ENCODE measurements around the gene RAB3C. TPM values are rescaled to one million over a fixed set of nuclear protein-coding genes. Genes with fewer than 3 reads are reported as not detected.
"Not testable (repeated sequence)": the region's sequence is repeated elsewhere in the genome, so short reads cannot be mapped to it uniquely, and the experiment has no call there.

Gene RAB3C, protein sequence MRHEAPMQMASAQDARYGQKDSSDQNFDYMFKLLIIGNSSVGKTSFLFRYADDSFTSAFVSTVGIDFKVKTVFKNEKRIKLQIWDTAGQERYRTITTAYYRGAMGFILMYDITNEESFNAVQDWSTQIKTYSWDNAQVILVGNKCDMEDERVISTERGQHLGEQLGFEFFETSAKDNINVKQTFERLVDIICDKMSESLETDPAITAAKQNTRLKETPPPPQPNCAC
- total RNA-seq = not detected

DNA sequence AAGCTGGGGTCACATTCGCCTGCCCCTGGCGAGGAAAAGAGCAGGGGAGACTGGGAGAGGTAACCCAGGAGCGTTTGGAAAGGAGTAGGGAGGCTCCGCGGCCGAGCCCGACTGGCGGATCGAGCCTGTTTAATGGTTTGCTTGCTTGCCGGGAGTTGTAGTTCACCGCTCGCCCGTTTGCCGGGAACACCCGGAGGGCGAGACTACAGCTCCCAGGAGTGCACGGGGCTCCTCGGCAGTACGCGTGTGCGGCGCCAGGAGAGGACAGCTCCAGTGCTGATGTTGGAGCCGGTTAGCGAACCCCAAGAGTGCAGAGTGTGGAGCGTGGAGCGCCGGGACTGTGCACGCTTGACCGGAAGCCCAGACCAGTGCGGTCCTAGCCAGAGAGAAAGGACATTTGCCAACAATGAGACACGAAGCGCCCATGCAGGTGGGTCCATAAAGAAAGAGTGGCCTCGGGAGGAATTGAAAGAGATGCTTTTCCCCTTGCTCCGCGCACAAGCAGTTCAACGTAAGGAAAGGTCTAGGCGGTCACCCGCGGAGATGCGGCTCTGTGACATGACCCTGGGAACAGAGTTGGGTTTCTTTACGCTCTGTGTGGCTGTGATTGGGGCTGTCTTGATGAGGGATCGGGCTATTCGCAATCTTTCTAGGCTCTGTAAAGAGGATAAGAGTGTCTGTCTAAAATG is at the start of gene RAB3C:
Gene RAB3C, plus strand, starts transcription at position 273 of the 689 bp plus-strand sequence. Its CDS starts 134 bp downstream, at position 407.
- ChIA-PET POLR2A (no interaction called here), CTCF (no interaction called here)

DNA sequence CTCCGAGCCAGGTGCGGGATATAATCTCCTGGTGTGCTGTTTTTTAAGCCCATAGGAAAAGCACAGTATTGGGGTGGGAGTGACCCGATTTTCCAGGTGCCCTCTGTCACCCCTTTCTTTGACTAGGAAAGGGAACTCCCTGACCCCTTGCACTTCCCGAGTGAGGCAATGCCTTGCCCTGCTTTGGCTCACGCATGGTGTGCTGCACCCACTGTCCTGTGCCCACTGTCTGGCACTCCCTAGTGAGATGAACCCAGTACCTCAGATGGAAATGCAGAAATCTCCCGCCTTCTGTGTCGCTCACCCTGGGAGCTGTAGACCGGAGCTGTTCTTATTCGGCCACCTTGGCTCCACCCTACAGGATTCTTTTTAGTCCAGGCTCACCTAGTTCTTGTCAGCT is 40.9 kb upstream of the RAB3C start:
- POLR2A ChIA-PET, CTCF ChIA-PET: not testable (repeated sequence)

DNA sequence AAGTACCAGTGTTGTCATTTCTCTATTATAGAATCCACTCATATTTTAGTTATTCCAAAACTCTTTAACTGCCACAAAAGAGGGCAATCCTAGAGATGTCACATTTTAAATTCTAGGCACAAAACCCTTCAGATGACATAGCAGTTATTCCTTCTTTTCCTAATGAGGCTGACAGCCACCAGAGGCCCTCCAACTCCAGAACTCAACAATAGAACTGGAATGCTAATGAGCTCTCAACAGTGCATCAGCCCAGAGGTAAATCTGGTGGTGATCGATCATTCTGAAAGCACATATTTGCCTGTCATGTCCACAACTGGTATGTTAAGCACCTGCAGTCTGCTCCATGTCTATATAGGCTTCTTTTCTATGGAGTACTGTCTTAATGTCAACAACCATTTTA is 40.2 kb upstream of the RAB3C start:
- CTCF ChIA-PET = no interaction called here

DNA sequence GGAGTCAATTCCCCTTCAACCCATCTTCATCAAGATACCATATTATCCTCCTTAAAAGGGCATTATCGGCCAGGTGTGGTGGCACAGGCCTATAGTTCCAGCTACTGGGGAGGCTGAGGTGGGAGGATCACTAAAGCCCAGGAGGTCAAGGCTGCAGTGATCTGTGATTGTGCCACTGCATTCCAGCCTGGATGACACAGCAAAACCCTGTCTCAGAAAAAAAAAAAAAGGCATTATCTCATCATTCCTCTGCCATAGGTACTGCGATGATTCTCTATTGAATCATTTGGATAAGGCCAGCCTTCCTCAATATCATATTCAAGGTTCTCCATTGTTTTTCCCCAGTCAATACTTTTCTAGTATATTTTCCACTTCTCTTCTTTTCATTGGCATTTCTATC is 39.2 kb upstream of the RAB3C start:
- CTCF ChIA-PET = no interaction called here
- POLR2A ChIA-PET = no interaction called here

More for the DNA sequence above, 40.2 kb upstream of the RAB3C start:
- POLR2A ChIA-PET = no interaction called here

GRCh38 chr5:58544195-58544594 is 38.7 kb upstream of the RAB3C start:
- CTCF ChIA-PET = no interaction called here
- POLR2A ChIA-PET = no interaction called here

GRCh38 chr5:58544926-58545325 is 37.9 kb upstream of the RAB3C start:
- ChIA-PET CTCF (no interaction called here), POLR2A (no interaction called here)

- CTCF ChIA-PET = no interaction called here
Measured at GRCh38 chr5:58545912-58546311, 37.0 kb upstream of the RAB3C start.

GRCh38 chr5:58548068-58548467 is 34.8 kb upstream of the RAB3C start:
- POLR2A ChIA-PET = no interaction called here
- CTCF ChIA-PET = no interaction called here

More at GRCh38 chr5:58545912-58546311, 37.0 kb upstream of the RAB3C start:
- POLR2A ChIA-PET = no interaction called here

GRCh38 chr5:58551492-58551891 is 31.4 kb upstream of the RAB3C start:
- ChIA-PET POLR2A (no interaction called here), CTCF (no interaction called here)

DNA sequence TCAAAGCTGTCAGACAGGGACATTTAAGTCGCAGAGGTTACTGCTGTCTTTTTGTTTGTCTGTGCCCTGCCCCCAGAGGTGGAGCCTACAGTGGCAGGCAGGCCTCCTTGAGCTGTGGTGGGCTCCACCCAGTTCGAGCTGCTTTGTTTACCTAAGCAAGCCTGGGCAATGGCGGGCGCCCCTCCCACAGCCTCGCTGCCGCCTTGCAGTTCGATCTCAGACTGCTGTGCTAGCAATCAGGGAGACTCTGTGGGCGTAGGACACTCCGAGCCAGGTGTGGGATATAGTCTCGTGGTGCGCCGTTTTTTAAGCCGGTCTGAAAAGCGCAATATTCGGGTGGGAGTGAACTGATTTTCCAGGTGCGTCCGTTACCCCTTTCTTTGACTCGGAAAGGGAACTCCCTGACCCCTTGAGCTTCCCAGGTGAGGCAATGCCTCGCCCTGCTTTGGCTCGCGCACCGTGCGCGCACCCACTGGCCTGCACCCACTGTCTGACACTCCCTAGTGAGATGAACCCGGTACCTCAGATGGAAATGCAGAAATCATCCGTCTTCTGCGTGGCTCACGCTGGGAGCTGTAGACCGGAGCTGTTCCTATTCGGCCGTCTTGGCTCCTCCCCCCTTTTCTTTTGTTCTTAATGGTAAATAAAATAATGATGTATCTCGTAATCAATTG is 25.1 kb upstream of the RAB3C start:
- POLR2A ChIA-PET, CTCF ChIA-PET: not testable (repeated sequence)

DNA sequence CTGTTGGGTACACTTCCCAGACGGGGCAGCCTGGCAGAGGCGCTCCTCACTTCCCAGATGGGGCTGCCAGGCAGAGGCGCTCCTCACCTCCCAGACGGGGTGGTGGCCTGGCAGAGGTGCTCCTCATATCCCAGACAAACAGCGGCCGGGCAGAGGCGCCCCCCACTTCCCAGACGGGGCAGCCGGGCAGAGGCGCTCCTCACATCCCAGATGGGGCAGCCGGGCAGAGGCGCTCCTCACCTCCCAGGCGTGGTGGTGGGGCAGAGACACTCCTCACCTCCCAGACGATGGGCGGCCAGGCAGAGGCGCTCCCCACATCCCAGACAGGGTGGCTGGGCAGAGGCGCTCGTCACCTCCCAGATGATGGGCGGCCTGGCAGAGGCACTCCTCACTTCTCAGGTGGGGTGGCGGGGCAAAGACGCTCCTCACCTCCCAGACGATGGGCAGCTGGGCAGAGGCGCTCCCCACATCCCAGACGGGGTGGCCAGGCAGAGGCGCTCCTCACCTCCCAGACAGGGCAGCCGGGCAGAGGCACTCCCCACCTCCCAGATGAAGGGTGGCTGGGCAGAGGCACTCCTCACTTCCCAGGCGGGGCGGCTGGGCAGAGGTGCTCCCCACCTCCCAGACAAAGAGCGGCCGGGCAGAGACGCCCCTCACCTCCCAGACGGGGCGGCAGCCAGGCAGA is 19.7 kb upstream of the RAB3C start:
- POLR2A ChIA-PET, CTCF ChIA-PET: not testable (repeated sequence)

GRCh38 chr5:58564043-58564832 is 18.6 kb upstream of the RAB3C start:
- POLR2A ChIA-PET, CTCF ChIA-PET: not testable (repeated sequence)

GRCh38 chr5:58565033-58565432 is 17.8 kb upstream of the RAB3C start:
- POLR2A ChIA-PET = no interaction called here
- CTCF ChIA-PET = no interaction called here

DNA sequence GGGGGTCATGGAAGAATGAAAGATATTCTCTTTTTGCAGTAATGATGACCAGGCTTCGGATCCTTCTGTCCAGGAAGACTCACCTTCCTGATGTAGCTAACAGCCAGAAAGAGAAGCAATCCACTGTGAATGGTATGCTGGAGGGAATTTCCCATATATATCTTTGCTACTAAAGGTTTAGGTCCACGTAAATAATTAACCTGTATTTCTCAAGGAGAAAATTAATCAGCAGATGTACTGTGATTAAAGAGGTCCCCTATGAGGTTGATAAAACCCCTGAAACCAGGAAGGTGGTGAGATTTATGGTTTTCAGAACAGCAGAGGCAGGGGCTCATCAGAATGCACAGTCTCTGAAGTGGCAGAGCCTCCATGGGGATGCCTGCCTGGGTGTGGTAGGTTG is 11.4 kb upstream of the RAB3C start:
- ChIA-PET POLR2A (no interaction called here), CTCF (no interaction called here)

- CTCF ChIA-PET, POLR2A ChIA-PET: not testable (repeated sequence)
Measured at GRCh38 chr5:58572973-58573372, 9.9 kb upstream of the RAB3C start.

DNA sequence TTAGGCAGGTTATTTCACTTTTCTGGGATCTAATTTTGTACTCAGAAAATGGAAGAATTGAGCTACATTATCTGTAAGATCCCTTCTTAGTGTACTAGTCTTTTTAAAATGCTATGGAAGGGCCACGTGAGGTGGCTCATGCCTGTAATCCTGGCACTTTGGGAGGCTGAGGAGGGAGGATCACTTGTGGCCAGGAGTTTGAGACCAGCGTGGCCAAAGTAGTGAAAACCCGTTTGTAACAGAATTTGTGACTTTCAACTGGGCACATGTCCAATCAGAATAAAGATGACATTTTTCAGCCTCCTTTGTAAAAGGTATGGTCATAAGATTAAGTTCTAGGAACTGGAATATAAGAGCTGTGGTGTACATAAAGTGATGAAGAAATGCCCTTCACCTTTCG is 3.1 kb upstream of the RAB3C start:
- ChIA-PET POLR2A (no interaction called here), CTCF (no interaction called here)

- ChIA-PET POLR2A (no interaction called here), CTCF (no interaction called here)
Measured at GRCh38 chr5:58582019-58582802, 664 bp upstream of the RAB3C start.

DNA sequence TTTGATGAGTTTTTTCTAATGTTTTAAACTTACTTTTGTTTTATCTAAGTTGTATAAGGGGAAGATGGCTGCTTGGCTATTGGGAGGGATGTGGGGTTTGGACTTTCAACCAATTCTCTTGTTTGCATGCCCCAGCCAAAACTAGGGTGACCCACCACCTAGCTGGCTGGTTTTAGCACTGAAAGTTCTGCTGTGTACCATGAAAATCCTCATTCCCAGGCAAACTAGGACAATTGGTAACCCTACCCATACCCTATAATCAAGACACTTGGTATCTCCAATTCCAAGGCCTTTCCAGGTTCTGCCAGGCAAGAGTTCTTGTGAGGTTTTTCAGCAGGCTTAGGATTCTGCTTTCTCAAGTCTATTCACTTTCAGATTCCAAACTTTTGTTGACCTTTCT is 13.1 kb downstream of the RAB3C start:
- ChIA-PET POLR2A (no interaction called here), CTCF (no interaction called here)

DNA sequence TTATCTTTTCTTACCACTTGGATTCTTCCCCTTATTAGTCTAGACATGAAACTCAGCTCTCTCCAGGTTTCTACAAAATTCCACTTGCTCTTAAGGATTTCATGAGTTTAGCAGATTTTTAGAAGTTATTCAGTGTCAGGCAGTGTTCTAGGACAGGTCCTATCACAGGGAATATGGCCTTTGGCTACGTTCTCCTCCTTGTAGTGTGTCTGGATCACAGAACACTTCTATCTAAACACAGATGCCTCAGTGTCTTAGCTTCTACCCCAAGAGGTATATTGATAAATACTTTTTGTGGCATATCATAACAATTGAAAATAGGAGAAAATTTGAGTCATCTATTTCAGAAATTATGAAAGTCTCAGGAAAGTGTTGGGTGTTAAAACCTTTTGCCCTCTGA is 15.6 kb downstream of the RAB3C start:
- POLR2A ChIA-PET = no interaction called here

More for the DNA sequence above, 15.6 kb downstream of the RAB3C start:
- CTCF ChIA-PET = no interaction called here

Measured in activated CD8-positive, alpha-beta memory T cell treated with anti-CD3 and anti-CD28 coated beads for 36 hours (primary cell).